GM18526 (cell line): ENCODE results near the gene FNIP2.

ENCODE experiments used
- POLR2A ChIP-seq: IDR thresholded peaks from 3 replicates; pipeline ENCODE4 v1.6.1; 2011; ENCODE audit not compliant: insufficient read length; ENCODE audit errors: extremely low read depth

Gene FNIP2

GRCh38 chr4:158837527-158838141, 68.8 kb downstream of the FNIP2 start:
- no peak for TF ChIP-seq POLR2A

- TF ChIP-seq POLR2A, result no peak
These were observed 71.3 kb downstream of the FNIP2 start for GRCh38 chr4:158840131-158840530.

DNA sequence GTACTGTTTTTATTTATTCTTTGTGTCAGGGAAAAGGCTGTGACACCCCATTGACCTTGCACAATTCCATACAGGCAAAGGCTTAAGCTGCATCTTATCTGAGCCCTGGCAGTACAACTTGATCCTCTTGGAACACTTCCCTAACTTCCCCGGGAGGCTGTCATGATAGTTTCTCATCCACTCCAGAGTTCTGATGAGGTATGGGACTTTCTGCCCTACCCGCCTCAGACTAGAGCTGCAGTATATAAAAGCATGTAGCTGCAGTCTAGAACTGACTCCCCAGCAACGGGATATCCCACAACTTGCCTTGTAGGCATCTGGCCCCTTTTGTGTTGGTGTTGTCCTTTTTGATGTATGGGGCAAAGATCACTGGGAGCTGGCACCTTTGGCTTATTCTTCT, 72.7 kb downstream of the FNIP2 start:
- TF ChIP-seq POLR2A, result no peak

DNA sequence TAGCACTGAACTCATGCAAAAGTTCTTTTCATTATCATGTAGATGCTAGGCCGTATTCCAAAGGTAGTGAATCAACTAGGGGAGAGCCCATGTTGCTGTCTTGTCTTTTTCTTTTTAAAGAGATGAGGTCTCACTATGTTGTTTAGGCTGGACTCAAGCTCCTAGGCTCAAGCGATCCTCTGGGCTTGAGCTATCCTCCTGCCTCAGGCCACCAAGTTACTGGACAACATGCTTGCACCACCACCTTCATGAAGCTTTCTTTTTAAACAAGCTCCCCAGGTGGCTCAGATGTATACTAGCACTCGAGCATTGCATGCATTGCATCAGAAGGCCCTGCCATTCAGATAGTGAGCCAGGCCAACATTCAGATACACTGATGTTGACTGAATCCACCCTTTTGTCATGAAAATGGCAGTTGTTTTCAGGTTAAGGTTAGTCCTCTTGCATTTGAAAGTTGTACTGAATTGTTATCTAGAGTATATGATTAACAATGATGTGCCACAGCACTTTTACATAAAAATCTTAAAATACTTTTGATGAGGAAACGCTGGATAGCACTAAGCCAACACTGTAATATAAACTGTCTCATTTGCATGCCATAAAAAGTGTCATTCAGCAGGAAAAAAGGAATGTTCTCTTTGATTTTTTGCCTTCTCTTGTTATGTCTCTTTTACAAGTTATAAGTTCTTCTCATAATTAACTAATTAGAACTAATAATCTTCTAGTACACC, 76.7 kb downstream of the FNIP2 start:
- TF ChIP-seq POLR2A, result no peak

GRCh38 chr4:158847535-158847934, 78.7 kb downstream of the FNIP2 start:
- no peak for TF ChIP-seq POLR2A

DNA sequence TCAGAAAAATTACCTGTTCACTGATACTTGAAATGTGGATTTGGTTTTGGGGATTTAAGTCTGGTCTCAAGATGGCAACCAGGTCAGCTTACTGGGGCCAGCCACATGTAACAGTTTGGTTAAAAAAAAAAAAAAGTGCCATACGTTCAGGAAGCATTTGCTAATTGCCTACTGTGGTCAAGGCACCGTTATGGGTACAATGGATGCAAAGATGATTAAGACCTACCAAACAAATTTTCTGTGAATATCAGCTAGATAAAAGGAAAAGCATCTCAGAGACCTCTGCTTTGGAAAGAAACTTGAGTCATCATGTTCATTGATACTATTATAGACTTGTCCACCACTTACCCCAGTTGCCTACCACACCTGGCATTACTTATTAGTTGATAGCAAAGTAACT, 80.9 kb downstream of the FNIP2 start:
- TF ChIP-seq POLR2A, result no peak

- no peak for TF ChIP-seq POLR2A
These were observed 81.5 kb downstream of the FNIP2 start for GRCh38 chr4:158850371-158850770.

- TF ChIP-seq POLR2A, result no peak
These were observed 82.2 kb downstream of the FNIP2 start for GRCh38 chr4:158850800-158851644.

DNA sequence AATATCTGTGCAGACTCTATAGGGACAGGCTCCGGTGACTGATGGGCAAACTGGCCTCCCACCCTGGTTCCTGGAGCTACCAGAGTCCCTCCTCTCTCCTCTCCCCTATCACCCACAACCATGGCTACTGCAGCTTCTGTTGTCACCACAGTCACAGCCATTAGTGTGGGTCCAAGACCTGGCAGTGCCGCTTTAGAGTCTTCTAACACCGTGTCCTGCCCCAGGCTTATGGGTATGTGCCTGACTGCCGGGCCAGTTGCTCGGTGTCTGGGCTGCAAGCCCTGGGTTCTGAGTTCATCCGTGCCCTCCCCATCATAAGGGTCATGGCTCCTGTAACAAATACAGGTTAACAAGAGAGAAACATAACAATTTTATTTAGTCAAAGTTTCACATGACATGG, 85.4 kb downstream of the FNIP2 start:
- no peak for TF ChIP-seq POLR2A

DNA sequence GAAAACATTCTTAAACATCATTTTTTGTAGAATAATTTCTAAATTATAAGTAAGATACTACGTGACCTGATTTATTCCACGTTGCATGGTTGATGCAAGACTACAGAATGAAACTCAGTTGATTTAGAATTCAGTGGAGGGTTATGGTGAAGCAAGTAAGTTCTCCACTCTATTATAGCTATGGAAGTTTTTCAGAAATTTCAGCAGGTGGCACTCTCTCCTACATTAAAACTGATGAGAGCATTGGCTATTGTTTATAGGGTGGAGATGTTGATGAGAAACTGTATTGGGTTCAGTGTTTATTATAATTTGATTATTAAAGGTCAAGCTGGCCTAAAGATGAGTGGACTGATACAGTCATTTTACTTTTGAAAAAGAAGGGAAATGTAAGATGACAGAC, 88.0 kb downstream of the FNIP2 start:
- no peak for TF ChIP-seq POLR2A

DNA sequence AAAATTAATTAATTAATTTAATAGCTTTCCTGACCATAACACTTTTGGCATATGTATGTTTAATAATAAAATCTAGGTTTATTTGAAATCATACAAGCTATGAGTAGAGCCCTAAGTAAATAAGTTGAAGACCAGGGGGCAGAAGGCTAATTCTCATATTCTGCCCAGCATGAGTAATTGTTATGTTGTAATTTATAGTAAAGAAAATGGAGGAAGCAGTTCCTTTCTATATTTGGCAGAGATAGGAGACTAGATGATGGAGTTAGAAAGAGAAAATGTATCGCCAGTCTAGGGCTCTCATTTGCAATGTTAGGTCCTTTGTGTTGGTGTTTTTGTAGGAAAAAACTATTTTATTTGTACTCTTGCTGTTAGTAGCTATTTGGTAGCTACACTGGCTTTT, 89.1 kb downstream of the FNIP2 start:
- no peak for TF ChIP-seq POLR2A

- TF ChIP-seq POLR2A, result no peak
These were observed 89.8 kb downstream of the FNIP2 start for GRCh38 chr4:158858410-158859199.

DNA sequence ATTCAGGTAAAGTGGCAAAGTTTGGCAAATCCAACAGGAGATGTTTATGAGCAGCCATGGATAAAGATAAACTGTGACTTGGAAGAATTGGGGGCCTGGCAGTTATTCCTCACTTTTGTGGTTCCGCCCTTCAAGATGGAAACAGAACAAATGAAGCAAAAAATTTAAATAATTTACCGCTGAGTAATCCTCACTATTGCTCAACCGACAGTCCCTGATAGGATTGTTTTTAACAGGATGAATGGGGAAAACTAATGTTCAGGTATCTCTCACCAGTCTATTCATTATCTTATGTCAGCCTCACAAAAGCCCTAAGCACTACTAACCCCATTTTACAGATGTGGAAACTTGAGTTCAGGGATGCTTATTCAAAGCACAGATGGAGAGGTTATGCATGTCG, 90.8 kb downstream of the FNIP2 start:
- TF ChIP-seq POLR2A, result no peak

DNA sequence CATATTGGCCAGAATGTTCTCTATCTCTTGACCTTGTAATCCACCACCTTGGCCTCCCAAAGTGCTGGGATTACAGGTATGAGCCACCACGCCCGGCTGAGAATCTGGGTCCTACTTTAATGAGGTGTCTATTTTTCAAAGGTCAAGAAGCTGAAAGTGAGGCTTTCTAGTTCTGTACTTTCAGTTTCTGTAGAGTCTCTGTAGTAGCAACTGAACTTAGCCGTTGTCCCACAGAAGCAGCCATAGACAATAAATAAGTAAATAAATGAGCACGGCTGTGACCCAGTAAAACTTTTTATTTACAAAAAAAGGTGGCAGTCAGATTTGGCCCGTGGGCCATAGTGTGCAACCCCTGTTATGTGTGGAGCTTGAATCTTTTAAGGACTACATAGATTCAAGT, 92.0 kb downstream of the FNIP2 start:
- TF ChIP-seq POLR2A, result no peak

GRCh38 chr4:158861281-158861680, 92.5 kb downstream of the FNIP2 start:
- no peak for TF ChIP-seq POLR2A
